GM23338 (cell line): ENCODE data around the gene ARHGEF39. TPM values are rescaled to one million over a fixed set of nuclear protein-coding genes. Genes with fewer than 3 reads are reported as not detected.

Experiments
- ATAC-seq: fragments of 200-7000 bp; cut with Tn5 transposase; 3 replicates; pipeline ENCODE4 v1.9.1; 2020
- DNase-seq: peaks from one replicate; pipeline ENCODE4 v3.0.0-alpha.2; 2015; ENCODE audit warnings: low spot score
- H2AFZ ChIP-seq: fragments of 200-600 bp; sonication (generic); 2 replicates; pipeline ENCODE4 v1.8.0; 2016; ENCODE audit warnings: antibody characterized with exemption, mild to moderate bottlenecking, moderate library complexity
- H3F3A ChIP-seq: fragments of 200-600 bp; sonication (generic); replicated peaks from 2 replicates; pipeline ENCODE4 v1.8.0; 2017; ENCODE audit warnings: antibody characterized with exemption, mixed run types, low read depth
- H3K27ac ChIP-seq: fragments of 200-600 bp; sonication (generic); 2 replicates; pipeline ENCODE4 v1.6.1; 2016; ENCODE audit warnings: low read depth
- H3K27me3 ChIP-seq: fragments of 200-600 bp; sonication (generic); 2 replicates; pipeline ENCODE4 v1.8.0; 2016; ENCODE audit warnings: mild to moderate bottlenecking, mixed run types, moderate library complexity; ENCODE audit not compliant: insufficient read depth
- H3K36me3 ChIP-seq: fragments of 200-600 bp; sonication (generic); 2 replicates; pipeline ENCODE4 v1.8.0; 2016; ENCODE audit warnings: mild to moderate bottlenecking; ENCODE audit not compliant: insufficient read depth
- H3K4me1 ChIP-seq: fragments of 200-600 bp; sonication (generic); 2 replicates; pipeline ENCODE4 v1.8.0; 2016; ENCODE audit warnings: mild to moderate bottlenecking, moderate library complexity; ENCODE audit not compliant: insufficient read depth
- H3K4me2 ChIP-seq: fragments of 200-600 bp; sonication (generic); 2 replicates; pipeline ENCODE4 v1.7.1; 2017; ENCODE audit warnings: mixed run types
- H3K4me3 ChIP-seq: fragments of 200-600 bp; sonication (generic); 2 replicates; pipeline ENCODE4 v1.6.1; 2016; ENCODE audit warnings: mixed run types
- H3K79me2 ChIP-seq: fragments of 200-600 bp; sonication (generic); replicated peaks from 2 replicates; pipeline ENCODE4 v1.8.0; 2017; ENCODE audit warnings: mild to moderate bottlenecking; ENCODE audit not compliant: insufficient read depth
- H3K9me2 ChIP-seq: fragments of 200-600 bp; sonication (generic); 2 replicates; pipeline ENCODE4 v1.8.0; 2017; ENCODE audit not compliant: insufficient read depth
- H4K20me1 ChIP-seq: fragments of 200-600 bp; sonication (generic); replicated peaks from 2 replicates; pipeline ENCODE4 v1.8.0; 2017; ENCODE audit warnings: mild to moderate bottlenecking; ENCODE audit not compliant: insufficient read depth
- H3K27ac Mint-ChIP-seq: 2 replicates; pipeline ENCODE4 v1.8.0; 2020; ENCODE audit warnings: inconsistent platforms, mild to moderate bottlenecking, moderate library complexity, mixed read lengths
- H3K27me3 Mint-ChIP-seq: 3 replicates; pipeline ENCODE4 v1.8.0; 2022; ENCODE audit warnings: low read depth, mild to moderate bottlenecking, moderate library complexity, mixed read lengths, inconsistent platforms; ENCODE audit not compliant: insufficient read depth, poor library complexity
- H3K36me3 Mint-ChIP-seq: 3 replicates; pipeline ENCODE4 v1.8.0; 2021; ENCODE audit warnings: low read depth, mild to moderate bottlenecking, inconsistent platforms, moderate library complexity, mixed read lengths
- H3K4me1 Mint-ChIP-seq: 3 replicates; pipeline ENCODE4 v1.8.0; 2020; ENCODE audit warnings: mild to moderate bottlenecking, inconsistent platforms, mixed read lengths
- H3K4me3 Mint-ChIP-seq: 3 replicates; pipeline ENCODE4 v1.8.0; 2021; ENCODE audit warnings: moderate library complexity, mild to moderate bottlenecking, inconsistent platforms, mixed read lengths
- H3K9me3 Mint-ChIP-seq: 3 replicates; pipeline ENCODE4 v1.8.0; 2020; ENCODE audit warnings: moderate library complexity, mild to moderate bottlenecking, inconsistent platforms, mixed read lengths
- CREB1 ChIP-seq: fragments of 250-450 bp; sonication (Bioruptor Pico); IDR thresholded peaks from 2 replicates; pipeline ENCODE4 v1.5.0; 2020; ENCODE audit warnings: low read depth, mild to moderate bottlenecking, moderate library complexity
- CTCF ChIP-seq, 2 experiments: fragments of 200-600 bp in 1 of 2; sonication (generic) in 1 of 2; conservative IDR thresholded peaks; 2 replicates each; pipeline versions ENCODE4 v1.5.1 to v1.6.1; 2016 to 2017; ENCODE audit warnings: antibody characterized with exemption in 2 of 2, low read depth in 2 of 2, mild to moderate bottlenecking in 2 of 2, moderate library complexity in 1 of 2
- ETS1 ChIP-seq: IDR thresholded peaks from 2 replicates; pipeline ENCODE4 v1.6.1; 2016; ENCODE audit warnings: antibody characterized with exemption
- EZH2 ChIP-seq: fragments of 200-600 bp; sonication (generic); IDR thresholded peaks from one replicate; pipeline ENCODE4 v1.8.0; 2017; ENCODE audit warnings: antibody characterized with exemption, mild to moderate bottlenecking, low read depth; ENCODE audit not compliant: unreplicated experiment
- EZH2phosphoT487 ChIP-seq: fragments of 200-600 bp; sonication (generic); IDR thresholded peaks from one replicate; pipeline ENCODE4 v1.8.1; 2018; ENCODE audit warnings: antibody characterized with exemption; ENCODE audit not compliant: unreplicated experiment
- JUNB ChIP-seq: IDR thresholded peaks from one replicate; pipeline ENCODE4 v1.6.1; 2016; ENCODE audit warnings: antibody characterized with exemption; ENCODE audit not compliant: unreplicated experiment
- NANOG ChIP-seq: IDR thresholded peaks from 2 replicates; pipeline ENCODE4 v1.6.1; 2016; ENCODE audit warnings: antibody characterized with exemption, borderline replicate concordance
- POLR2AphosphoS5 ChIP-seq: IDR thresholded peaks from 2 replicates; pipeline ENCODE4 v1.6.1; 2016; ENCODE audit warnings: antibody characterized with exemption, low read depth
- STAT1 ChIP-seq: IDR thresholded peaks from one replicate; pipeline ENCODE4 v1.6.1; 2016; ENCODE audit warnings: antibody characterized with exemption; ENCODE audit not compliant: unreplicated experiment
- ZNF114 ChIP-seq: fragments of 250-450 bp; sonication (Bioruptor Pico); IDR thresholded peaks from 2 replicates; pipeline ENCODE4 v1.5.0; 2020; ENCODE audit warnings: mild to moderate bottlenecking, moderate library complexity
- ZNF331 ChIP-seq: fragments of 250-450 bp; sonication (Bioruptor Pico); IDR thresholded peaks from 2 replicates; pipeline ENCODE4 v1.5.0; 2020; ENCODE audit warnings: low read depth, mild to moderate bottlenecking, moderate library complexity
- ZNF462 ChIP-seq: fragments of 250-450 bp; sonication (Bioruptor Pico); IDR thresholded peaks from 2 replicates; pipeline ENCODE4 v1.5.0; 2020; ENCODE audit warnings: mild to moderate bottlenecking, moderate library complexity
- polyA plus RNA-seq: library from polyadenylated mRNA; unstranded; fragments of >200 nt; fragmentation: Nextera tagmentation; extraction: Ambion mirVana; gene quantifications from 2 replicates; pipeline ENCODE4 v1.2.1, GENCODE V29; 2016
- total RNA-seq: library from RNA; depleted of rRNA; stranded (reverse); fragments of >200 nt; shearing (Covaris generic); gene quantifications from 2 replicates; pipeline ENCODE4 v1.2.3, GENCODE V29; 2014
- TF ChIP-seq, protein P1 (sequence below): IDR thresholded peaks from one replicate; pipeline ENCODE4 v1.6.1; 2018; ENCODE audit warnings: antibody characterized with exemption; ENCODE audit not compliant: unreplicated experiment

ARHGEF39 gene
- total and polyA plus RNA-seq, 2 experiments from 2014 or later, result 16.8 to 31.0 TPM

DNA sequence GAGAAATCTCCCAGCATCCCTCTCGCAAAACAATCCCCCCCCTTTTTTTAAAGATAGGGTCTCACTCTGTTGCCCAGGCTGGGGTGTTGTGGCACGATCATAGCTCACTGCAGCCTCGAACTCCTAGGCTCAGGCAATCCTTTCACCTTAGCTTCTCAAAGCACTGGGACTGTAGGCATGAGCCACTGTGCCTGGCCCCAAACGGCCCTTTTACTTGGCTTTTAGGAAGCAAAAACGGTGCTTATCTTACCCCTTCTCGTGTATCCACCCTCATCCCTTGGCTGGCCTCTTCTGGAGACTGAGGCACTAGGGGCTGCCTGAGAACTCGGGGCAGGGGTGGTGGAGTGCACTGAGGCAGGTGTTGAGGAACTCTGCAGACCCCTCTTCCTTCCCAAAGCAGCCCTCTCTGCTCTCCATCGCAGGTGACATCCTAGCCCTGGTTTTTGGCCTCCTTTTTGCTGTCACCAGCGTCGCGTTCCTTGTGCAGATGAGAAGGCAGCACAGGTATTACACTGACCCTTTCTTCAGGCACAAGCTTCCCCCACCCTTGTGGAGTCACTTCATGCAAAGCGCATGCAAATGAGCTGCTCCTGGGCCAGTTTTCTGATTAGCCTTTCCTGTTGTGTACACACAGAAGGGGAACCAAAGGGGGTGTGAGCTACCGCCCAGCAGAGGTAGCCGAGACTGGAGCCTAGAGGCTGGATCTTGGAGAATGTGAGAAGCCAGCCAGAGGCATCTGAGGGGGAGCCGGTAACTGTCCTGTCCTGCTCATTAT is 15.5 kb upstream of the ARHGEF39 start:
- DNase-seq, result peak; percentile 89
- peak overlapping the region; percentile 88; the same call in 1 of the 2 replicates for H3K27ac Mint-ChIP-seq

More for the DNA sequence above, 15.5 kb upstream of the ARHGEF39 start:
- Histone ChIP-seq H3K27me3 (peaks cover 11% of the 10 kb centered on the region), H3K4me3 (no peak overlapping the region), H3K36me3 (peaks cover 20% of the 10 kb centered on the region), H3K9me2 (no peaks in the 10 kb centered on the region), H3K4me1 (peaks cover 15% of the 10 kb centered on the region), H3K4me2 (0 out of 2 replicates have a peak overlapping the region, but pooled peaks have one; percentile 57), H3K27ac (no peak overlapping the region), H4K20me1 (peaks cover 3% of the 10 kb centered on the region; the same call in 1 of the 2 replicates), H3K79me2 (no peaks in the 10 kb centered on the region), H3F3A (peaks cover 24% of the 10 kb centered on the region), H2AFZ (no peak overlapping the region)
- Mint-ChIP-seq H3K27me3 (peaks cover 20% of the 10 kb centered on the region), H3K4me1 (peaks cover 26% of the 10 kb centered on the region), H3K9me3 (no peaks in the 10 kb centered on the region), H3K36me3 (peaks cover 38% of the 10 kb centered on the region), H3K4me3 (no peak overlapping the region; the same call in 2 of the 3 replicates)
- TF ChIP-seq STAT1 (no peak), JUNB (no peak), ZNF114 (CRISPR knock-in tag) (no peak), CTCF (conservative IDR thresholded peaks at IDR 0.05; ENCODE audit: low read depth in 2 of 2) (no peak), ZNF462 (no peak), POLR2AphosphoS5 (no peak), EZH2phosphoT487 (no peak), ZNF331 (CRISPR knock-in tag) (no peak), ETS1 (no peak), EZH2 (no peak), NANOG (no peak), CREB1 (no peak)
- TF ChIP-seq, protein P1, sequence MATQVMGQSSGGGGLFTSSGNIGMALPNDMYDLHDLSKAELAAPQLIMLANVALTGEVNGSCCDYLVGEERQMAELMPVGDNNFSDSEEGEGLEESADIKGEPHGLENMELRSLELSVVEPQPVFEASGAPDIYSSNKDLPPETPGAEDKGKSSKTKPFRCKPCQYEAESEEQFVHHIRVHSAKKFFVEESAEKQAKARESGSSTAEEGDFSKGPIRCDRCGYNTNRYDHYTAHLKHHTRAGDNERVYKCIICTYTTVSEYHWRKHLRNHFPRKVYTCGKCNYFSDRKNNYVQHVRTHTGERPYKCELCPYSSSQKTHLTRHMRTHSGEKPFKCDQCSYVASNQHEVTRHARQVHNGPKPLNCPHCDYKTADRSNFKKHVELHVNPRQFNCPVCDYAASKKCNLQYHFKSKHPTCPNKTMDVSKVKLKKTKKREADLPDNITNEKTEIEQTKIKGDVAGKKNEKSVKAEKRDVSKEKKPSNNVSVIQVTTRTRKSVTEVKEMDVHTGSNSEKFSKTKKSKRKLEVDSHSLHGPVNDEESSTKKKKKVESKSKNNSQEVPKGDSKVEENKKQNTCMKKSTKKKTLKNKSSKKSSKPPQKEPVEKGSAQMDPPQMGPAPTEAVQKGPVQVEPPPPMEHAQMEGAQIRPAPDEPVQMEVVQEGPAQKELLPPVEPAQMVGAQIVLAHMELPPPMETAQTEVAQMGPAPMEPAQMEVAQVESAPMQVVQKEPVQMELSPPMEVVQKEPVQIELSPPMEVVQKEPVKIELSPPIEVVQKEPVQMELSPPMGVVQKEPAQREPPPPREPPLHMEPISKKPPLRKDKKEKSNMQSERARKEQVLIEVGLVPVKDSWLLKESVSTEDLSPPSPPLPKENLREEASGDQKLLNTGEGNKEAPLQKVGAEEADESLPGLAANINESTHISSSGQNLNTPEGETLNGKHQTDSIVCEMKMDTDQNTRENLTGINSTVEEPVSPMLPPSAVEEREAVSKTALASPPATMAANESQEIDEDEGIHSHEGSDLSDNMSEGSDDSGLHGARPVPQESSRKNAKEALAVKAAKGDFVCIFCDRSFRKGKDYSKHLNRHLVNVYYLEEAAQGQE, result no peak
- peak; percentile 70 for ATAC-seq
